ENCODE results near the gene FAM3D. TPM values are rescaled to one million over a fixed set of nuclear protein-coding genes. Genes with fewer than 3 reads are reported as not detected.
"Not testable (repeated sequence)": the region's sequence is repeated elsewhere in the genome, so short reads cannot be mapped to it uniquely, and the experiment has no call there.

FAM3D gene
- total RNA-seq (6.5 TPM), polyA plus RNA-seq (2.1 TPM)

GRCh38 chr3:58666683-58667082 lies at the start of gene FAM3D:
Gene FAM3D (minus strand): TSS chr3:58666774. CDS start chr3:58655563, 11,211 bp downstream.
- H3K27ac ChIP-seq (ENCODE audit: low read depth), result no peak within 1 kb of the TSS

GRCh38 chr3:58713715-58714401 lies 47.3 kb upstream of the FAM3D start:
- Histone ChIP-seq H3K4me3 (ENCODE audit: low read depth, low read length) (no peak overlapping the region), H3K36me3 (ENCODE audit: insufficient read depth) (no peaks in the 10 kb centered on the region), H3K27ac (ENCODE audit: low read depth) (no peak overlapping the region), H3K4me1 (ENCODE audit: insufficient read depth) (no peaks in the 10 kb centered on the region)
- no peak for DNase-seq (ENCODE audit: extremely low spot score)
- 88% methylated on average over 3 of the region's 3 CpGs for WGBS

More at GRCh38 chr3:58666683-58667082, at the start of gene FAM3D:
- H3K4me3 ChIP-seq (ENCODE audit: low read depth, low read length), result no peak within 1 kb of the TSS
- 63% methylated on average over 6 of the region's 6 CpGs for WGBS
- H3K36me3 ChIP-seq (ENCODE audit: insufficient read depth), result no peaks in the 10 kb centered on the region
- H3K4me1 ChIP-seq (ENCODE audit: insufficient read depth), result no peaks in the 10 kb centered on the region
- no peak for DNase-seq (ENCODE audit: extremely low spot score)

DNA sequence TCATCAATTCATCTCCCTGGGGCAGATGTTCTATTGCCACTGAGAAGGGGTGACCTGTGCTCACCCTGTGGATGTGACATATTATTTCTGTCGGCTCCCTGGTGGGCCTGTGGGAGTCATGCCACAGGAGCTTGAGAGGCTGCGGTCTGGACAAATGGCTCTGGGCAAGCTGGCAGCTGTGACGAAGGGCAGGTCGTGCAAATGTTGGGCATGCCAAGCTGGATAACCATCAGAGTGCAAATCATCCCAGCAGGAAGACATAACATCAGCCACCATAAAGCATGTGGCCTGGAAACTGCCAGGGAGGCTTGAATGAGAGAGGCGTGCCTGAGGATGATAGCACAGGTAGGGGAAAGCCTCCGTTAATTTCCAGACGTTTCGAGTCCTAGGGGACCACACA lies 45.3 kb upstream of the FAM3D start:
- no peak for DNase-seq (ENCODE audit: extremely low spot score)
- Histone ChIP-seq H3K36me3 (ENCODE audit: insufficient read depth) (no peaks in the 10 kb centered on the region), H3K4me1 (ENCODE audit: insufficient read depth) (no peaks in the 10 kb centered on the region), H3K27ac (ENCODE audit: low read depth) (no peak overlapping the region), H3K4me3 (ENCODE audit: low read depth, low read length) (no peak overlapping the region)
- WGBS, result 80% methylated on average over 8 of the region's 8 CpGs

GRCh38 chr3:58708983-58709382 lies 42.4 kb upstream of the FAM3D start:
- not testable (repeated sequence) for H3K4me1 ChIP-seq (ENCODE audit: insufficient read depth); H3K36me3 ChIP-seq (ENCODE audit: insufficient read depth); H3K4me3 ChIP-seq (ENCODE audit: low read depth, low read length); H3K27ac ChIP-seq (ENCODE audit: low read depth); DNase-seq (ENCODE audit: extremely low spot score)
- 78% methylated on average over 3 of the region's 3 CpGs for WGBS

GRCh38 chr3:58708116-58708791 lies 41.7 kb upstream of the FAM3D start:
- H3K4me3 ChIP-seq (ENCODE audit: low read depth, low read length), result no peak overlapping the region
- no peaks in the 10 kb centered on the region for H3K36me3 ChIP-seq (ENCODE audit: insufficient read depth)
- WGBS, result 69% methylated on average over 3 of the region's 3 CpGs
- DNase-seq (ENCODE audit: extremely low spot score), result no peak
- no peak overlapping the region for H3K27ac ChIP-seq (ENCODE audit: low read depth)
- H3K4me1 ChIP-seq (ENCODE audit: insufficient read depth), result no peaks in the 10 kb centered on the region

- Histone ChIP-seq H3K36me3 (ENCODE audit: insufficient read depth) (no peaks in the 10 kb centered on the region), H3K27ac (ENCODE audit: low read depth) (no peak overlapping the region), H3K4me3 (ENCODE audit: low read depth, low read length) (no peak overlapping the region), H3K4me1 (ENCODE audit: insufficient read depth) (no peaks in the 10 kb centered on the region)
- WGBS, result 73% methylated on average over 3 of the region's 3 CpGs
- DNase-seq (ENCODE audit: extremely low spot score), result no peak
Measured at GRCh38 chr3:58707390-58707930, 40.9 kb upstream of the FAM3D start.

DNA sequence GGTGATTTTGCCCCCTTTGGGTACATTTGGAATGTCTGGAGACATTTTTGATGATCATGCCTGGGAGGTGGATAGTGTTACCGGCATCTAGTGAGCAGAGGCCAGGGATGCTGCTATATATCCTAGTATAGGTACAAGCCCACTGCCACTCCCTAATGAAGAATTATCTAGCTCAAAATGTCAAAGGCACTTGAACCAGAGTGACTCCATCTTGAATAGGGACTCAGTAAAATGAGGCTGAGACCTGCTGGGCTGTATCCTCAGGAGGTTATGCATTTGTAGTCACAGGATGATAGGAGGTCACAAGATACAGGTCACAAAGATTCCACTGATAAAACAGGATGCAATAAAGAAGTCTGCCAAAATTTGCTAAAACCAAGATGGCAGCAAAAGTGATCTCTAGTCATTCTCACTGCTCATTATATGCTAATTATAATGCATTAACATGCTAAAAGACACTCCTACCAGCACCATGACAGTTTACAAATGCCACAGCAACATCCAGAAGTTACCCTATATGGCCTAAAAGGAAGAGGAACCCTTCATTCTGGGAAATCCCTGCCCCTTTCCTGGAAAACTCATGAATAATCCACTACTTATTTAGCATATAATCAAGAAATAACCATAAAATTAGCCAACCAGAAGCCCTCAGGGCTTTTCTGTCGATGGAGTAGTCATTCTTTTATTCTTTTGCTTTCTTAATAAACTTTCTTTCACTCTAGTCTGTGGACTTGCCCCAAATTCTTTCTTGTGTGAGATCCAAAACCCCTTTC lies 40.0 kb upstream of the FAM3D start:
- Histone ChIP-seq H3K36me3 (ENCODE audit: insufficient read depth) (no peaks in the 10 kb centered on the region), H3K4me3 (ENCODE audit: low read depth, low read length) (no peak overlapping the region), H3K27ac (ENCODE audit: low read depth) (no peak overlapping the region), H3K4me1 (ENCODE audit: insufficient read depth) (no peaks in the 10 kb centered on the region)
- DNase-seq (ENCODE audit: extremely low spot score), result no peak
- 87% methylated on average over 2 of the region's 2 CpGs for WGBS

DNA sequence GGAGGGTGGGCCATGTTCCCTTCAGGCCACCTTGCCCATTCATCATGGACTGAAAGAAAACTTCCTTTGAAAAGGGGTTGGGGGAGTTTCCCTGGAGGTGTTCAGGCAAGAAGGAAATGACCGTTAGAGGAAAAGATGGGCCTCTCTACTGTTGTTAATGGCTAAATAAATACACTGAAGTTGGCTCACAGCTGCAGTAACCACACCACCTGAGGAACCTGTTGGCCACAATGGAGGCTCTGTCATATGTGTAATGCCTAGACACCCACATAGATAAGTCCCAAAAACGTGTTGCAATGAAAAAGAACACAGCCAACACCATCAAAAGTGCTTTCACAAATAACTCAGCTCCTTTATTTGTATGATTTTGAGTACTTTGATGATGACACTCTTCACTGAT lies 38.2 kb upstream of the FAM3D start:
- no peaks in the 10 kb centered on the region for H3K36me3 ChIP-seq (ENCODE audit: insufficient read depth)
- H3K4me1 ChIP-seq (ENCODE audit: insufficient read depth), result no peaks in the 10 kb centered on the region
- DNase-seq (ENCODE audit: extremely low spot score), result no peak
- no peak overlapping the region for H3K27ac ChIP-seq (ENCODE audit: low read depth)
- H3K4me3 ChIP-seq (ENCODE audit: low read depth, low read length), result no peak overlapping the region
- whole genome bisulfite sequencing, result 59% methylated on average over 2 of the region's 2 CpGs

- not testable (repeated sequence) for H3K27ac ChIP-seq (ENCODE audit: low read depth); DNase-seq (ENCODE audit: extremely low spot score); H3K4me1 ChIP-seq (ENCODE audit: insufficient read depth); H3K36me3 ChIP-seq (ENCODE audit: insufficient read depth); H3K4me3 ChIP-seq (ENCODE audit: low read depth, low read length)
- 85% methylated on average over 2 of the region's 2 CpGs for WGBS
Measured at GRCh38 chr3:58704304-58704703, 37.7 kb upstream of the FAM3D start.

DNA sequence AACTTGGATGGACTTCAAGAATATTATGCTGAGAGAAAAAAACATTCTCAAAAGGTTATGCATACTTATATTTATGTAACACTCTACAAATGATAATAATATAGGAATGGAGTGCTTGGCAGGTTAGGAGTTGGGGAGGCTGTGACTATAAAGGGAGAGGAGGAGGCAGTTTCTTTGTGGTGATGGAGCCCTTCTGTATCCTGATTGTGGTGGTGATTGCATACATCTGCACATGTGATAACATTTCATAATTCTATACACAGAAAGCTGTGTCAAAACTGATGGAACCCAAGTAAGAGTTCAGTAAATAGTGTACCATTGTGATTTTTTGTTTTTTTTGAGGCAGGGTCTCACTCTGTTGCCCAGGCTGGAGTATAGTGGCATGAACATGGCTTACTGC lies 31.7 kb upstream of the FAM3D start:
- no peak overlapping the region for H3K4me3 ChIP-seq (ENCODE audit: low read depth, low read length)
- H3K36me3 ChIP-seq (ENCODE audit: insufficient read depth), result no peaks in the 10 kb centered on the region
- no peak overlapping the region for H3K27ac ChIP-seq (ENCODE audit: low read depth)
- DNase-seq (ENCODE audit: extremely low spot score), result no peak
- no peaks in the 10 kb centered on the region for H3K4me1 ChIP-seq (ENCODE audit: insufficient read depth)

GRCh38 chr3:58697561-58697960 lies 31.0 kb upstream of the FAM3D start:
- H3K4me3 ChIP-seq (ENCODE audit: low read depth, low read length), result no peak overlapping the region
- no peaks in the 10 kb centered on the region for H3K36me3 ChIP-seq (ENCODE audit: insufficient read depth)
- no peak overlapping the region for H3K27ac ChIP-seq (ENCODE audit: low read depth)
- no peak for DNase-seq (ENCODE audit: extremely low spot score)
- no peaks in the 10 kb centered on the region for H3K4me1 ChIP-seq (ENCODE audit: insufficient read depth)

- WGBS, result 90% methylated on average over 3 of the region's 3 CpGs
- DNase-seq (ENCODE audit: extremely low spot score); H3K4me3 ChIP-seq (ENCODE audit: low read depth, low read length); H3K36me3 ChIP-seq (ENCODE audit: insufficient read depth); H3K4me1 ChIP-seq (ENCODE audit: insufficient read depth); H3K27ac ChIP-seq (ENCODE audit: low read depth): not testable (repeated sequence)
Measured at GRCh38 chr3:58696813-58697212, 30.2 kb upstream of the FAM3D start.

- no peaks in the 10 kb centered on the region for H3K36me3 ChIP-seq (ENCODE audit: insufficient read depth)
- H3K4me1 ChIP-seq (ENCODE audit: insufficient read depth), result no peaks in the 10 kb centered on the region
- DNase-seq (ENCODE audit: extremely low spot score), result no peak
- H3K27ac ChIP-seq (ENCODE audit: low read depth), result no peak overlapping the region
- 68% methylated on average over 1 of the region's 1 CpG for whole genome bisulfite sequencing
- H3K4me3 ChIP-seq (ENCODE audit: low read depth, low read length), result no peak overlapping the region
Measured at GRCh38 chr3:58696093-58696492, 29.5 kb upstream of the FAM3D start.

GRCh38 chr3:58695284-58695683 lies 28.7 kb upstream of the FAM3D start:
- DNase-seq (ENCODE audit: extremely low spot score); H3K4me1 ChIP-seq (ENCODE audit: insufficient read depth); H3K27ac ChIP-seq (ENCODE audit: low read depth); H3K36me3 ChIP-seq (ENCODE audit: insufficient read depth); H3K4me3 ChIP-seq (ENCODE audit: low read depth, low read length): not testable (repeated sequence)
- 80% methylated on average over 4 of the region's 4 CpGs for WGBS
